B cell (primary cell): ENCODE results near the gene ANKRD11. TPM values are rescaled to one million over a fixed set of nuclear protein-coding genes. Genes with fewer than 3 reads are reported as not detected.

ENCODE experiments used
- ATAC-seq: fragments of 200-7000 bp; cut with Tn5 transposase; one replicate; pipeline ENCODE4 v1.10.0; 2021; ENCODE audit warnings: low read depth, mild to moderate bottlenecking, moderate number of reproducible peaks, moderate library complexity
- CTCF ChIA-PET: fragments of 350-600 bp; sonication (Branson Sonifier 250); formaldehyde crosslinking; loops from one replicate; lab custom pipeline; 2021; ENCODE audit warnings: antibody characterized with exemption, inconsistent platforms; lab: Charles Lee
- POLR2A ChIA-PET: fragments of 350-600 bp; sonication (Branson Sonifier 250); formaldehyde crosslinking; loops from one replicate; lab custom pipeline; 2021; ENCODE audit warnings: antibody characterized with exemption; lab: Charles Lee
- DNase-seq: peaks from one replicate; pipeline ENCODE4 v3.0.0; 2013
- H2AFZ ChIP-seq: 2 replicates; pipeline ENCODE4 v1.6.1; 2012; ENCODE audit warnings: mild to moderate bottlenecking, low read depth, low read length; ENCODE audit not compliant: insufficient read depth, poor library complexity, severe bottlenecking
- H3K27ac ChIP-seq, 2 donors: 1 replicate in 1 of 2; 2 replicates in 1 of 2; pipeline ENCODE4 v1.5.1; 2012 to 2013; ENCODE audit warnings: low read length in 2 of 2, mild to moderate bottlenecking in 2 of 2, moderate library complexity in 1 of 2
- H3K27me3 ChIP-seq, 4 experiments: fragments of 200-600 bp in 1 of 4; sonication (generic) in 1 of 4; replicated peaks in 1 of 4; 1 replicate in 2 of 4; 2 replicates in 2 of 4; pipeline versions ENCODE4 v1.6.1 to v1.7.0; 2013 to 2016; ENCODE audit warnings: low read length in 3 of 4, mild to moderate bottlenecking in 2 of 4, mixed read lengths in 1 of 4, moderate library complexity in 1 of 4; ENCODE audit not compliant: insufficient read depth in 4 of 4, control insufficient read depth in 3 of 4; ENCODE audit errors: control extremely low read depth in 1 of 4
- H3K36me3 ChIP-seq, 2 experiments: replicated peaks in 1 of 2; 1 replicate in 1 of 2; 2 replicates in 1 of 2; pipeline versions ENCODE4 v1.6.1 to v1.7.1; 2013; ENCODE audit warnings: low read length in 1 of 2; ENCODE audit not compliant: insufficient read depth in 2 of 2, control insufficient read depth in 1 of 2; ENCODE audit errors: control extremely low read depth in 1 of 2, extremely low read depth in 1 of 2
- H3K4me1 ChIP-seq, 2 donors: fragments of 200-600 bp in 1 of 2; sonication (generic) in 1 of 2; 1 replicate in 1 of 2; 2 replicates in 1 of 2; pipeline versions ENCODE4 v1.5.1 to v1.6.1; 2013 to 2017; ENCODE audit warnings: low read length in 2 of 2; ENCODE audit not compliant: control insufficient read depth in 2 of 2, insufficient read depth in 2 of 2
- H3K4me2 ChIP-seq: replicated peaks from 2 replicates; pipeline ENCODE3; 2012; ENCODE audit warnings: mild to moderate bottlenecking, low read depth, low read length; ENCODE audit not compliant: poor library complexity, severe bottlenecking
- H3K4me3 ChIP-seq, 5 experiments: fragments of 200-600 bp in 1 of 5; sonication (generic) in 1 of 5; 1 replicate in 3 of 5; 2 replicates in 2 of 5; pipeline versions ENCODE4 v1.5.1 to v1.7.0; 2011 to 2016; ENCODE audit warnings: low read length in 4 of 5, mild to moderate bottlenecking in 4 of 5, low read depth in 2 of 5, control low read depth in 1 of 5, moderate library complexity in 1 of 5; ENCODE audit not compliant: insufficient read depth in 1 of 5; ENCODE audit errors: control extremely low read depth in 1 of 5, extremely low read depth in 1 of 5
- H3K79me2 ChIP-seq: fragments of 200-600 bp; sonication (generic); one replicate; pipeline ENCODE4 v1.6.0; 2016; ENCODE audit warnings: low read length; ENCODE audit not compliant: control insufficient read depth, insufficient read depth
- H3K9ac ChIP-seq: fragments of 200-600 bp; sonication (generic); 2 replicates; pipeline ENCODE4 v1.6.1; 2017; ENCODE audit warnings: mild to moderate bottlenecking, low read length, moderate library complexity
- H3K9me3 ChIP-seq, 3 donors: one replicate each; pipeline versions ENCODE4 v1.6.1 to v1.7.1; 2013; ENCODE audit warnings: low read length in 2 of 3; ENCODE audit not compliant: control insufficient read depth in 2 of 3, insufficient read depth in 1 of 3; ENCODE audit errors: control extremely low read depth in 1 of 3
- H4K20me1 ChIP-seq: 2 replicates; pipeline ENCODE4 v1.6.0; 2012; ENCODE audit warnings: mild to moderate bottlenecking, low read length; ENCODE audit not compliant: insufficient read depth, control insufficient read depth, poor library complexity, severe bottlenecking
- H3K27ac Mint-ChIP-seq: one replicate; pipeline ENCODE4 v1.8.0; 2021; ENCODE audit warnings: mixed read lengths
- H3K27me3 Mint-ChIP-seq: one replicate; pipeline ENCODE4 v1.8.0; 2021; ENCODE audit warnings: mixed read lengths
- H3K4me1 Mint-ChIP-seq: one replicate; pipeline ENCODE4 v1.8.0; 2021; ENCODE audit warnings: mixed read lengths
- H3K4me3 Mint-ChIP-seq: one replicate; pipeline ENCODE4 v1.8.0; 2021; ENCODE audit warnings: mixed read lengths
- H3K9me3 Mint-ChIP-seq: one replicate; pipeline ENCODE4 v1.8.0; 2022; ENCODE audit warnings: mixed read lengths; ENCODE audit not compliant: insufficient read depth
- CTCF ChIP-seq: fragments of 200-600 bp; IDR thresholded peaks from one replicate; pipeline ENCODE4 v1.8.0; 2022; ENCODE audit warnings: antibody characterized with exemption, mild to moderate bottlenecking
- EZH2 ChIP-seq: IDR thresholded peaks from 2 replicates; pipeline ENCODE4 v1.6.1; 2012; ENCODE audit warnings: borderline replicate concordance, low read depth, mild to moderate bottlenecking, moderate library complexity, low read length; ENCODE audit not compliant: insufficient read depth, poor library complexity, severe bottlenecking
- WGBS: methylation state at CpG from one replicate; pipeline ENCODE4 v1.1.5; 2013; ENCODE audit warnings: missing lambda C conversion rate; ENCODE audit not compliant: insufficient coverage; 5-methylcytosine and 5-hydroxymethylcytosine counted together
- intact Hi-C: fragments of 100-400 bp; cut with micrococcal nuclease; formaldehyde crosslinking; loops from one replicate; pipeline ENCODE4 v1.10.0; 2022
- polyA plus RNA-seq: library from polyadenylated mRNA; depleted of rRNA; stranded (reverse); fragments of >200 nt; gene quantifications from 2 replicates; pipeline ENCODE4 v1.2.3, GENCODE V29; 2012
- total RNA-seq, 2 donors: library from RNA; stranded (reverse); fragments of 120-200 nt in 1 of 2; gene quantifications; 1 replicate in 1 of 2; 2 replicates in 1 of 2; pipeline versions ENCODE4 v1.2.3 to v1.2.4, GENCODE V29; 2013 to 2022

Gene ANKRD11
- total and polyA plus RNA-seq, 2 donors (not counting 1 experiment from before 2014, with no cell fraction given) = 67.9 to 314 TPM

- peaks cover 1 to 35% (median 7%) of the 10 kb centered on the region in 3 donors for H3K9me3 ChIP-seq
- peak overlapping the region in 1 of 5 experiments; percentile 59 for H3K4me3 ChIP-seq
- H3K4me1 ChIP-seq = peaks cover 3 to 15% of the 10 kb centered on the region in 2 donors
- intact Hi-C loops = loop anchor here (2.0 to 10.0 kb wide), 2 partner anchors 76 to 408 kb away; partner anchors contain the start of genes CDH15, CHMP1A and SPATA33
- Mint-ChIP-seq H3K27ac (no peak overlapping the region), H3K9me3 (peaks cover 5% of the 10 kb centered on the region), H3K27me3 (no peaks in the 10 kb centered on the region), H3K4me3 (peak overlapping the region; percentile 78), H3K4me1 (peaks cover 7% of the 10 kb centered on the region)
- H3K79me2 ChIP-seq = no peaks in the 10 kb centered on the region
- DNase-seq (no peak), ATAC-seq (no peak)
- POLR2A ChIA-PET = interaction anchor here (1.5 to 1.6 kb wide), 2 partner anchors 29 to 318 kb away, joined by 3 to 4 read pairs; partner anchors contain the start of gene ZNF778
- TF ChIP-seq EZH2 (no peak), CTCF (no peak)
- no peaks in the 10 kb centered on the region for H3K27me3 ChIP-seq
- peak overlapping the region; percentile 39 for H3K9ac ChIP-seq
- no peaks in the 10 kb centered on the region for H4K20me1 ChIP-seq
- WGBS = 76% methylated on average over 12 of the region's 13 CpGs
- no peaks in the 10 kb centered on the region for H3K36me3 ChIP-seq
- CTCF ChIA-PET = interaction anchor here (1.0 kb wide), 1 partner anchor 19 kb away, joined by 3 read pairs; no protein-coding TSS in a partner anchor
- H3K27ac ChIP-seq = no peak overlapping the region
- H2AFZ ChIP-seq = peak overlapping the region; percentile 83
- peak overlapping the region; percentile 93 for H3K4me2 ChIP-seq
Observed at GRCh38 chr16:89246383-89246902, 243.9 kb downstream of the ANKRD11 start.

- CTCF ChIA-PET = interaction anchor here (1.2 kb wide), 1 partner anchor 44 kb away, joined by 3 read pairs; no protein-coding TSS in a partner anchor
- intact Hi-C loops = loop anchor here (10.0 kb wide), 1 partner anchor 410 kb away; the partner anchor contains the start of genes CHMP1A and SPATA33
- WGBS = 86% methylated on average over 10 of the region's 12 CpGs
Observed at GRCh38 chr16:89244754-89245153, 245.6 kb downstream of the ANKRD11 start.

More at GRCh38 chr16:89244754-89245153, 245.6 kb downstream of the ANKRD11 start:
- Mint-ChIP-seq H3K9me3 (no peaks in the 10 kb centered on the region), H3K4me3 (no peak overlapping the region), H3K4me1 (peaks cover 15% of the 10 kb centered on the region), H3K27me3 (no peaks in the 10 kb centered on the region), H3K27ac (no peak overlapping the region)
- Histone ChIP-seq H3K9me3 (peaks cover 0 to 27% (median under 1%) of the 10 kb centered on the region in 3 donors), H3K27ac (no peak overlapping the region), H3K4me3 (no peak overlapping the region), H3K27me3 (no peaks in the 10 kb centered on the region), H3K79me2 (no peaks in the 10 kb centered on the region), H3K9ac (no peak overlapping the region), H3K36me3 (no peaks in the 10 kb centered on the region), H2AFZ (no peak overlapping the region), H4K20me1 (no peaks in the 10 kb centered on the region), H3K4me2 (no peak overlapping the region), H3K4me1 (peaks cover 3 to 21% of the 10 kb centered on the region in 2 donors)
- POLR2A ChIA-PET = no interaction called here
- ATAC-seq (no peak), DNase-seq (no peak)
- TF ChIP-seq CTCF (no peak), EZH2 (no peak)
